HG03135 (cell line): ENCODE data around the gene NEDD8.

ENCODE experiments used
- ATAC-seq: cut with Tn5 transposase; IDR thresholded peaks from one replicate; pipeline ENCODE4 v1.9.1; 2021; ENCODE audit warnings: mild to moderate bottlenecking, moderate library complexity; ENCODE audit not compliant: unreplicated experiment

The NEDD8 gene

GRCh38 chr14:24198814-24199524 is 33.2 kb downstream of the NEDD8 start:
- no peak for ATAC-seq

- ATAC-seq, result no peak
These were observed 35.1 kb downstream of the NEDD8 start for GRCh38 chr14:24197056-24197450.

- ATAC-seq, result no peak
These were observed 35.8 kb downstream of the NEDD8 start for GRCh38 chr14:24196071-24197055.

- ATAC-seq, result peak; percentile 86
These were observed 36.7 kb downstream of the NEDD8 start, which contains the start of gene TM9SF1 for GRCh38 chr14:24195186-24196070. TSS of gene TM9SF1 (minus strand) at chr14:24195441. CDS start at chr14:24195019, 422 bp downstream.

- ATAC-seq, result no peak
These were observed 37.3 kb downstream of the NEDD8 start for GRCh38 chr14:24194873-24195185.

- ATAC-seq, result no peak
These were observed 37.8 kb downstream of the NEDD8 start for GRCh38 chr14:24194186-24194872.

- ATAC-seq, result no peak
These were observed 39.2 kb downstream of the NEDD8 start for GRCh38 chr14:24192933-24193332.

- no peak for ATAC-seq
These were observed 41.8 kb downstream of the NEDD8 start for GRCh38 chr14:24190416-24190815.

- ATAC-seq, result no peak
These were observed 42.7 kb downstream of the NEDD8 start for GRCh38 chr14:24189460-24189859.

- ATAC-seq, result no peak
These were observed 43.1 kb downstream of the NEDD8 start for GRCh38 chr14:24189059-24189375.

GRCh38 chr14:24188251-24189058 is 43.7 kb downstream of the NEDD8 start, which contains the start of gene IPO4:
TSS of gene IPO4 (minus strand) at chr14:24188816. CDS start at chr14:24188787, 29 bp downstream.
- peak; percentile 82 for ATAC-seq

GRCh38 chr14:24187539-24187915 is 44.6 kb downstream of the NEDD8 start:
- no peak for ATAC-seq

GRCh38 chr14:24186831-24187538 is 45.2 kb downstream of the NEDD8 start:
- no peak for ATAC-seq

- no peak for ATAC-seq
These were observed 46.4 kb downstream of the NEDD8 start for GRCh38 chr14:24185741-24186140.

GRCh38 chr14:24185026-24185425 is 47.1 kb downstream of the NEDD8 start:
- no peak for ATAC-seq

GRCh38 chr14:24184104-24184970 is 47.8 kb downstream of the NEDD8 start:
- ATAC-seq, result no peak

- no peak for ATAC-seq
These were observed 49.1 kb downstream of the NEDD8 start for GRCh38 chr14:24183014-24183481.
